IgD-negative memory B cell (primary cell): ENCODE measurements around the gene TRIM65. TPM values are rescaled to one million over a fixed set of nuclear protein-coding genes. Genes with fewer than 3 reads are reported as not detected.

Experiments
- H3K27ac Mint-ChIP-seq, 3 donors: one replicate each; pipeline ENCODE4 v1.8.0; 2020 to 2022; ENCODE audit warnings: mild to moderate bottlenecking in 3 of 3, mixed read lengths in 3 of 3, moderate library complexity in 1 of 3
- H3K27me3 Mint-ChIP-seq: one replicate; pipeline ENCODE4 v1.8.0; 2021; ENCODE audit warnings: mixed read lengths
- H3K36me3 Mint-ChIP-seq: one replicate; pipeline ENCODE4 v1.8.0; 2020; ENCODE audit warnings: mild to moderate bottlenecking, mixed read lengths
- H3K4me1 Mint-ChIP-seq, 3 donors: one replicate each; pipeline ENCODE4 v1.8.0; 2020 to 2022; ENCODE audit warnings: mixed read lengths in 3 of 3, mild to moderate bottlenecking in 1 of 3
- H3K4me3 Mint-ChIP-seq, 4 donors: one replicate each; pipeline ENCODE4 v1.8.0; 2020 to 2022; ENCODE audit warnings: mild to moderate bottlenecking in 4 of 4, mixed read lengths in 4 of 4, moderate library complexity in 3 of 4
- H3K9me3 Mint-ChIP-seq, 3 donors: one replicate each; pipeline ENCODE4 v1.8.0; 2020 to 2021; ENCODE audit warnings: mixed read lengths in 3 of 3, mild to moderate bottlenecking in 1 of 3
- polyA plus RNA-seq: library from polyadenylated mRNA; unstranded; fragments of 300-500 nt; fragmentation: Illumina TruSeq; gene quantifications from one replicate; pipeline ENCODE4 v1.2.3, GENCODE V29; 2021

Gene TRIM65
- polyA plus RNA-seq, 1 donor from 2014 or later = 25.0 TPM

DNA sequence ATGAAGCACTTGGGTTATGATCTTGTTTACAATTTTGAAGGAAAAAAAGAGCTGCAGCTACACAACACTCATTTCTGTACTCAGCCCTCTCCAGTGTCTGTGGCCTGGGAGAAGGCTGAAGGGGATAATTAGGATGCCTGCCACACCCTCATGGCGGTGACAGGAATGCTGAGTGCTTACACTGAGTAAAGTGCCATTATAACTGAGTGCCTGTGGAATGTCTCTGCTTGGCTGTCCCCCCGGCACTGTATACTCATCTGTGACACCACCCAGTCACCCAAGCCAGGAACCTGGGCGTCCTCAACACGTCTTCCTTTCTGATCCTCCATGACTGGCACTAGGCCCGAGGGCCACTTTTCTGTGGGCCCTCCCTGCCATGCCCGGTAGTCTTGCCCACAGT lies 11.4 kb upstream of the TRIM65 start:
- Mint-ChIP-seq H3K27ac (peak overlapping the region in 1 of 3 donors; percentile 74), H3K36me3 (no peaks in the 10 kb centered on the region), H3K4me1 (peaks cover 0 to 4% (median 2%) of the 10 kb centered on the region in 3 donors), H3K27me3 (no peaks in the 10 kb centered on the region), H3K9me3 (no peaks in the 10 kb centered on the region), H3K4me3 (peak overlapping the region in 1 of 4 donors; percentile 44)

DNA sequence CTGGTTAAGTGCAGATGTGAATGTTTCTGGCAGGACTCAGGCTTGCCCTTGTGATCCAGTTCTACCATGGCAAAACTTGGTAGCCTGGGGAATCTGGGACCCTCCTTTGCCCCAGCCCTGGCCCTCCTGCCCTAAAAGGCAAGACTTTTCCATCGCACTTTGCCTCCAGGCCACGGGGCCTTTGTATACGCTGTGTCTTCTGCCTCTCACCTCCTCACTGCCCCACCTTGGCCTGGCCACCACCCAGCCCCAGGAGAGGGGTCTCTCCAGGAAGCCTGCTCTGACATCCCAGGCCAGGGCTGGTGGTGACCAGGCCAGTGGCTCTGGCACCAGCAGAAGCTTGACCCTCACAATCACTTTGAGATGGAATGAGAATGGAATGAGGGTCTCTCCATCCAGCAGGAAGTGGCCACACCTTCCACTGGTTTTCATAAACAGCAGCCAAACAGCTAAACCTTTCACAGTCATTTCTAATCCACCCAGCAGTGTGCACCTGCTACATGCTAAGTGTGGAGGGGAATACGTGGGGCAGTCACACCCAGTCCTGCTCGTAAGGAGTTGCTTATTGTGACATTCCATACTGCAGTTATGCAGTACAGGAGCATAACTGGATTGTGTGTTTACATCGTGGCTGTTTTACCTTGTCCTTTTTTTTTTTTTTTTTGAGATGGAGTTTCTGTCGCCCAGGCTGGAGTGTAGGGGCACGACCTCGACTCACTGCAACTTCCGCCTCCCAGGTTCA lies 9.6 kb upstream of the TRIM65 start:
- no peaks in the 10 kb centered on the region for H3K27me3 Mint-ChIP-seq
- peaks cover 0 to 4% (median 2%) of the 10 kb centered on the region in 3 donors for H3K4me1 Mint-ChIP-seq
- H3K36me3 Mint-ChIP-seq = no peaks in the 10 kb centered on the region
- H3K27ac Mint-ChIP-seq = peak overlapping the region in 2 of 3 donors; percentile 77 to 90
- peak overlapping the region in 2 of 4 donors; percentile 54 to 78 for H3K4me3 Mint-ChIP-seq
- no peaks in the 10 kb centered on the region for H3K9me3 Mint-ChIP-seq

DNA sequence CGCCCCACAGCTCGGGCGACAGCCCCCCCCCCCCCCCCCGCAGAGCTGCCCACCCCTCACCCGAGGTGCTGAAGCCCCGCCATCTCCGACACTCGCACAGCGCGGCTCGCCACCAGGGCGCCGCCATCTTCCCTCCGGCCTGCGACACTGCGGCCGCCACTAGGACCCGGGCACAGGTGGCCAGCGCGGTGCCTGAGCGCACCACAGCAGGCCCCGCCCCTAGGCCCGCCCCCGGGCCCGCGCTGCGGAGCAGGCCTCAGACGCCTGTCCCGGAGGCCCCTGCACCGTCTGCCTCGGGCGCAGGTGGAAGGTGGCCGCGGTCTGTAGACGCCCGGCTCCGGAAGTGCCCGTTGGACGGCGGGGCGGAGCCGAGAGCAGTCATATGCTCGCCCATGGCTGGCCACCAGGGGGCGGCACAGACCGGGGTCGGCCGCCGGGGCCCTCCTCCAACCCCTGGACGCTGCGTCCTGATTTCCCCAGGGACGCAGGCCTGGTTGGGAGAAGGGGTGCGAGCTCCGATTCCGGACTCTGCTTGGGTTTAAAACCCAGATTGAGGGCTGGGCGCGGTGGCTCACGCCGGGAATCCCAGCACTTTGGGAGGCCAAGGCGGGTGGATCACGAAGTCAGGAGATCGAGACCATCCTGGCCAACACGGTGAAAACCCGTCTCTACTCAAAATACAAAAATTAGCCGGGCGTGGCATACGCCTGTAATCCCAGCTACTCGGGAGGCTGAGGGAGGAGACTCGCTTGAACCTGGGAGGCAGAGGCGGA lies 8.2 kb upstream of the TRIM65 start, which contains the start of gene MRPL38:
Gene MRPL38, minus strand, starts transcription at position 136 of the 773 bp plus-strand sequence. Its CDS starts 9 bp downstream, at position 127.
- H3K27me3 Mint-ChIP-seq = no peaks in the 10 kb centered on the region
- peaks cover 0 to 4% (median 2%) of the 10 kb centered on the region in 3 donors for H3K4me1 Mint-ChIP-seq
- no peaks in the 10 kb centered on the region for H3K9me3 Mint-ChIP-seq
- H3K4me3 Mint-ChIP-seq = peak within 1 kb of the TSS; percentile 86 to 94 (median 92)
- H3K36me3 Mint-ChIP-seq = no peaks in the 10 kb centered on the region
- H3K27ac Mint-ChIP-seq = peak within 1 kb of the TSS; percentile 57 to 92 (median 87)

DNA sequence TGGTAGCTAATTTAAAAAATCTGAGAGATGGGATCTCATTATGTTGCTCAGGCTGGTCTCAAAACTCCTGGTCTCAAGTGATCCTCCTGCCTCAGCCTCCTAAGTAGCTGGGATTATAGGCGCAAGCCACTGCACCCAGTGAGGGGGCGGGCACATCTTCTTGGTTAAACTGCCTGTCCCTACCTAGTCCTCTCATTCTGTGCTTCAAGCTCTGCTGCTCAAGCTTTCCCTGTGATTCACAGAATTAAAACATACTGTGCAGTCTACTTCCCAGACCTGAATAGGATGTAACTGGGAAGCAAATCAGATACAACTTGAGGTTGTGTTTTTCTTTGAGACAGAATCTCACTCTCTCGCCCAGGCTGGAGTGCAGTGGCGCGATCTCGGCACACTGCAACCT lies 5.7 kb upstream of the TRIM65 start:
- Mint-ChIP-seq H3K4me1 (peaks cover 0 to 4% (median 2%) of the 10 kb centered on the region in 3 donors), H3K9me3 (no peaks in the 10 kb centered on the region), H3K27ac (no peak overlapping the region), H3K4me3 (peak overlapping the region in 2 of 4 donors; percentile 39 to 58), H3K36me3 (no peaks in the 10 kb centered on the region), H3K27me3 (no peaks in the 10 kb centered on the region)

DNA sequence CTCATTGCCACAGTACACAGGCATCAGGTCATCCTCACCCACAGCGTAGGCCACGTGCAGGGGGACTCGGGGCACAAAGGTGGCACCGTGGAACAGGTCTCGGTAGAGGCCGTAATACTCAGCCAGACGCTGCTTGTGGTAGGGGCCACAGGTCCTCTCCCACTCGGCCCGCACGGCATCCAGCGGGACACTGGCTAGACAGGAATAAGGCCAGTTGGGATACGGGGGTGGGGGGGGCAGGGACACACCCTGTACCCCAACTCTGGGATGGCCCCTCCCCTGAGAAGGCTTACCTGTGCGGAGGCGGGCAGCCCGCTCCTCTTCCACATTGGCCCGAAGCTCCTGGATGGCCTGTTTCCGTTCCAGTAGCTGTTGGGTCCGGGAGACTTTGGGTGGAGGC lies 5.0 kb upstream of the TRIM65 start:
- Mint-ChIP-seq H3K27me3 (no peaks in the 10 kb centered on the region), H3K4me1 (peaks cover 0 to 6% (median 4%) of the 10 kb centered on the region in 3 donors), H3K36me3 (no peaks in the 10 kb centered on the region), H3K9me3 (no peaks in the 10 kb centered on the region), H3K4me3 (peak overlapping the region in 2 of 4 donors; percentile 58 to 70), H3K27ac (peak overlapping the region in 2 of 3 donors; percentile 39 to 64)

DNA sequence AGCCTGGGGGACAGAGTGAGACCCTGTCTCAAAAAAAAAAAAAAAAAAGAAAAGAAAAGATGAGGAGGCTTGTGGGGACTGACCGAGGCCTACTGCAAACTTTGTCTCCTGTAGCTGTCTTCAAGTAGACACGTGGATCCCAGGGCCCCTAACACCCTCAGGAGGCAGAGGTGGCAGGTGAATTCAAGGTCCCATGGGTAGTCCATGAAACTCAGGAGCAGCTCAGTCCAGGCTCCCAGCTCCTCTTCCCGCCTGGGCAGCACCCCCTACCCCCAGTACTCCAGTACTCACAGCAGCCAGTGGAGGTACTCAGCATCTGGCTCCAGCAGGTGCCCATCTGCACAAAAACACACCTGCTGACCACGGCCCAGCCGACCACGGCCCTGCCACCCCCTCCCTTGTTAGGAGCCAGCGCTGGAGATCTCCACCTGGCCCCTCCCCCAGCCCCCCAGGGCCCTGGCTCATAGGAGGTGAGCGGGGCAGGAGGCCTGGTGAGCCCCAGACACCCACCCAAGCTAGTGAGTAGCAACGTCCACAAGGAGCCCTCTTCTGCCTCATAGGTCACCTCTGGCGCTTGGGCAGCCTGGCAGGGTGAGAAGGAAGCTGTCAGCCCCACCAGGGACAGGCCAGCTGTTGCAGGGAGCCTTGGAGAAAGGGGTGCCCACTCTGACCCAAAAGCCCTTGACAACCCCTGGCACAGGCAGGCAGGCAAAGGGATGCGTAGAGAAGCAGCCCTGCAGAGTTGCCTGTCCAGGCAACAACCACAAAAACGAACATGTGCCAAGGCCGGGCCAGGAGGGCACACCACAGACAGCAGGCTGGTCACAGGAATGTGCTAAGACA lies 4.2 kb upstream of the TRIM65 start:
- no peaks in the 10 kb centered on the region for H3K9me3 Mint-ChIP-seq
- peak overlapping the region in 2 of 4 donors; percentile 12 to 58 for H3K4me3 Mint-ChIP-seq
- H3K27ac Mint-ChIP-seq = peak overlapping the region in 1 of 3 donors; percentile 64
- no peaks in the 10 kb centered on the region for H3K27me3 Mint-ChIP-seq
- H3K4me1 Mint-ChIP-seq = peaks cover 0 to 7% (median 4%) of the 10 kb centered on the region in 3 donors
- H3K36me3 Mint-ChIP-seq = no peaks in the 10 kb centered on the region

DNA sequence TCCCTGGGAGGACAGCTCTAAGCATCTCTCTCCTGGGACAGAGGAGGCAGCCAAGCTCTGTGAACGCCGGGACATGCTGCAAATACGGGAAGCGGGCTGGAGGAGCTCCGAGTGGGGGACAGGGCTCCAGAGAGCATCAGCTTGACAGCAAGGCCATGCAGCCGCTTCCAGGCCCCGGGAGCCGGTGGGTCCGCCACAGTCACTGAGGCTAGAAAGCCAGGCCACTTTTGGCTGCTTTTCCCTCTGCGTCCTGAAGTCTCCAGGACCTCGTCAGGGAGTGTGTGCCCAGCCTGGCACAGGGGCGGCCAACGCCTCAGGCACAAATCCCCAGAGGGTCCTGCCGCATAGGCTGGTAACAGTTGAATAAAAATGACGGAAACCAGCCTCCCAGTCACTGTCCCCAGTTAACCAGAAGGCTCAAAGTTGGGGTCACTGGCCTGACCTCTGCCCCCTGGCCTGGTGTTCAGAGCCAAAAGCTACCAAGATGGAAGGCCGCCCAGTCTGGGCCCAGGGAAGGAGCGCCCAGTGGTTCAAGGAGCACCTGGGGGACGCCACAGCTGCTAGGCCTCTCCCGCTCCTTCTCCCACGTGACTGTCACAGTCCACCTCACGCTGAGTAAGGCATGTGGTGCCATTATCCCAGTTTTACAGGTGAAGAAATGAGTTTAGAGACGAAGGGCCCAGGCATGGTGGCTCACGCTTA lies 3.2 kb upstream of the TRIM65 start:
- Mint-ChIP-seq H3K27me3 (no peaks in the 10 kb centered on the region), H3K9me3 (no peaks in the 10 kb centered on the region), H3K27ac (peak overlapping the region in 1 of 3 donors; percentile 45), H3K36me3 (no peaks in the 10 kb centered on the region), H3K4me1 (peaks cover 8 to 17% (median 10%) of the 10 kb centered on the region in 3 donors), H3K4me3 (peak overlapping the region in 1 of 4 donors; percentile 79)

DNA sequence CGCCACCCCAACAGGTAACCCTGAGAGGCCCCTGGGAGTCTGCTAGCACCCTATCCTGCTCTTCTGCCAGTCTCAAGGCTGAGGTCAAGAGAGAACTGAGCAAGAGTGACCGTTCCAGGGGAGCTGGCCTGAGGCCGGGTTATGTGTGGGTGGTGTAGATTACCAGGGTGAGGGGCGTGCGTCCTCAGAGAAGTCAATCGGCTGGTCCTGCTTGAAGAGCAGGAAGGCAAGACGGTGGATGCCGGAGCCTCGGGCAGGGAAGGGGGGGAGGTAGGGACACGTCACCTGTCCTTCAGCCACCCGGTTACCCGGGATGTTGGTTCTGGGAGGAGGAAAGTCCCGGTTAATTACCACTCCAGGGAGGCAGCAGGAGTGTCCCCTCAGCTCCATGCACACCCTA lies 2.6 kb upstream of the TRIM65 start:
- Mint-ChIP-seq H3K4me1 (peaks cover 10 to 17% (median 10%) of the 10 kb centered on the region in 3 donors), H3K27me3 (no peaks in the 10 kb centered on the region), H3K36me3 (no peaks in the 10 kb centered on the region), H3K4me3 (peak overlapping the region in 1 of 4 donors; percentile 79), H3K9me3 (no peaks in the 10 kb centered on the region), H3K27ac (peak overlapping the region in 1 of 3 donors; percentile 67)

DNA sequence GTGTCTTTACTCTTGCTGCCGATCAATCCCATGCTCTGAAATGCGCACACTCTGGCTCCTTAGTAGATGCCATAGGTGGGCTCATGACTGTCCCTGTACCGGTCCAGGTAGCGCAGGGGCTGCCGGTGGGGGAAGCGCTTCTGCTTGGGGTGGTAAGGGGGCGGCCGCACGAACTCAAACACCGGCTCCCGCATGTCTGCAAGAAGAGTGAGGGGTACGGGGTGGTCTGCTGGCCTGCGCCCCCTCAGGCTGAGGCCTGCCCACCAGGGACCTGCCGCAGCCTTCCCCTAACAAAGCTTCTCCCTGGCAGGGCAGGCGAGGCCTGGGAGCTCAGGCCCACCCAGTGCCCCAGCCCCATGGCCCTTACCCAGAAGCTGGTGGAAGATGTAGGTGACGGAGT lies 2.0 kb upstream of the TRIM65 start:
- H3K4me1 Mint-ChIP-seq = peaks cover 12 to 19% (median 12%) of the 10 kb centered on the region in 3 donors
- H3K27ac Mint-ChIP-seq = peak overlapping the region; percentile 46 to 67 (median 56)
- H3K27me3 Mint-ChIP-seq = no peaks in the 10 kb centered on the region
- peak overlapping the region in 2 of 4 donors; percentile 74 to 79 for H3K4me3 Mint-ChIP-seq
- no peaks in the 10 kb centered on the region for H3K36me3 Mint-ChIP-seq
- H3K9me3 Mint-ChIP-seq = no peaks in the 10 kb centered on the region

DNA sequence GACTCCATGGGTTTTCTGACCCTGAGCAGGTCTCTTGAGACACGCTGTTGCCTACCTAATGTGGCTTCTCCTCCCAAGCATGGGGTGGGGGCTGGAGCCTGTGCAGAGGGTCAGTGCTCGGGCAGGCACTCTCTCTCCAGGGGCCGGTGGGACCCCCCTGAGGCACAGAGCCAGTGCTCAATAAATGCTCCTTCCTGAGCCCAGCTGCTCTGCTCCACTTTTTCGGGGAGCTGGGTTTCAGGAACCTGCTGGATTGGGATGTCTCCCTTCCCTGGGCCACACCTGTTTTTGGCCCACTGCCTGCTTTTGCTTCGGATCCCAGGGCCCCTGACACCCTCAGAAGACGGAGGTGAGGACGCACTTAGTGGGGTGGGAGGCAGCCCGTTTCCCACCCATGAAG lies 1.3 kb upstream of the TRIM65 start:
- H3K27ac Mint-ChIP-seq = peak overlapping the region in 2 of 3 donors; percentile 56 to 82
- no peaks in the 10 kb centered on the region for H3K36me3 Mint-ChIP-seq
- peak overlapping the region in 3 of 4 donors; percentile 79 to 86 (median 83) for H3K4me3 Mint-ChIP-seq
- peaks cover 12 to 21% (median 14%) of the 10 kb centered on the region in 3 donors for H3K4me1 Mint-ChIP-seq
- H3K27me3 Mint-ChIP-seq = no peaks in the 10 kb centered on the region
- no peaks in the 10 kb centered on the region for H3K9me3 Mint-ChIP-seq

DNA sequence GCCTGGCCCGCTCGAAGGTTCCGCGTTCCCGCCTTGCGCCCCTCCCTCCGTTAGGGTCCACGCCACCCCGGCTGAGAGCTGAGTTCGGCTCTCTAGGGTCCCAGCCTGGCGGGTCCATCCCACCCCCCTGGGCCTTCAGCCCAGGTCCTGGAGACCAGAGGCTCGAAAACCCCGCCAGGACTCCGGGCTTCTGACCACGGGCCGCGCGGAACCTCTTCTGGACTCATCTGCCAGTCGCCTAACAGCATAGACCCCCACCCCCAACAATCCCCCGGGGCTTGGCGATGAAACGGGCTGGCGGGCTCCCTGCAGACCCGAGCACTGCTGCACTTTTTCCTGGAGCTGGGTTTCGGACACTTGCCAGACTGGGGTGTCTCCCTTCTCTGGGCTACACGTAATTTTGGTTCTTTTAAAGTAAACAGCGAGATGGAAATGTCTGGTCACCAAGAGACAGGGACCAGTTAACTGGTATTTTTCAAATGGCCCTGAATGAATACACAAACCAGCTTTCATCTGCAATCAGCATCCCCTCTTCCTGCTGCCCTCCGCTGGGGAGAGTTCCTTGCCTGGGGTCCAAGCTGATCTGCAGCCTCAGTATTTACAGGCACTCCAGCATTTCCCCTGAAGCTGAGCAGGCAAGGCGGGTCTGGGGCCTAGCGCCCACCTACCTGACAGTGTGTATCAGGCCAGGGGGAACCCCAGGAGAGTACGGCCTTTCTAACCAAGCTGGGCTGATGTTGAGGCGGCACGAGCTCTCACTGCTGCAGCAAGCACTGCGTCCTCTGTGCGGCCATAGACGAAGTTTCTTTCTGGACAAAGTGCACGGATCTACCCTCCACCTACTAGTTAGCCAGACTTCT lies 639 bp upstream of the TRIM65 start:
- H3K9me3 Mint-ChIP-seq = no peaks in the 10 kb centered on the region
- H3K4me1 Mint-ChIP-seq = peaks cover 12 to 21% (median 14%) of the 10 kb centered on the region in 3 donors
- peak overlapping the region; percentile 56 to 82 (median 73) for H3K27ac Mint-ChIP-seq
- H3K4me3 Mint-ChIP-seq = peak overlapping the region; percentile 74 to 86 (median 81)
- H3K27me3 Mint-ChIP-seq = no peaks in the 10 kb centered on the region
- no peaks in the 10 kb centered on the region for H3K36me3 Mint-ChIP-seq

DNA sequence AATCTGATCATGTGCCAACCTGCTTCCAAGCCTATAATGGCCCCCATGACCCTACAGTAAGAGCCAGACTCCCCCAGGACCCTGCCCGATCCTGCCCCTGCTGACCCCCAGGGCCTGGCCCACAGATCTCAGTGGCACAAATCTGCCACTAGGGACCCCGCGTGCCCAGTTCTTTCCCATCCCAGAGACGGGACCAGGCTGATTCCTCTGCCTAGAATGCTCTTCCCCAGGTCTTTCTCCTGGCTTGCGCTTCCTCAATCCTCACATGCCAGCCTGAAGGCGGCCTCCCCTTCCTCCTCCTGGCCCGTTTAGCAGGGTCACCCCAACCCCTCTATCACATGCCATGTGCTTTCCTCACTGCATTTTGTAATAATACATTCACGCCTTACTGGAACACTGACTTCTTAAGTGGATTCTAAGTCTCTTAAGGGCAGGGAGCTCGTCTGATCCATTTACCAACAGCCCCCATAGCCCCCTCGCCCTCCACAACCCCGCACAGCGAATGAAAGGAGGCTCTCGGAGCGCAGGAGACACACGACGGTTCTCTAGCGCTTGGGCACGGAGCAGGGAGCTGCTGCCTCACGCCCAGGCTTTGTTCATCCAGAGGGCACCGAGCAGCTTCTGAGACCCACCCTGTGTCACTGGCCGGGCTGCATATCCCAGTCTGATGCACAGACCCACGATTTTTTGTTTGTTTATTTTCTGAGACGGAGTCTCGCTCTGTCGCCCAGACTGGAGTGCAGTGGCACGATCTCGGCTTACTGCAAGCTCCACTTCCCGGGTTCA lies 1.2 kb downstream of the TRIM65 start:
- H3K4me1 Mint-ChIP-seq = peaks cover 12 to 21% (median 14%) of the 10 kb centered on the region in 3 donors
- H3K27ac Mint-ChIP-seq = peak overlapping the region; percentile 71 to 87 (median 76)
- no peaks in the 10 kb centered on the region for H3K9me3 Mint-ChIP-seq
- H3K36me3 Mint-ChIP-seq = no peaks in the 10 kb centered on the region
- peak overlapping the region; percentile 79 to 92 (median 82) for H3K4me3 Mint-ChIP-seq
- H3K27me3 Mint-ChIP-seq = no peaks in the 10 kb centered on the region
